Measurements from ENCODE around the gene VAV3.

Gene VAV3

DNA sequence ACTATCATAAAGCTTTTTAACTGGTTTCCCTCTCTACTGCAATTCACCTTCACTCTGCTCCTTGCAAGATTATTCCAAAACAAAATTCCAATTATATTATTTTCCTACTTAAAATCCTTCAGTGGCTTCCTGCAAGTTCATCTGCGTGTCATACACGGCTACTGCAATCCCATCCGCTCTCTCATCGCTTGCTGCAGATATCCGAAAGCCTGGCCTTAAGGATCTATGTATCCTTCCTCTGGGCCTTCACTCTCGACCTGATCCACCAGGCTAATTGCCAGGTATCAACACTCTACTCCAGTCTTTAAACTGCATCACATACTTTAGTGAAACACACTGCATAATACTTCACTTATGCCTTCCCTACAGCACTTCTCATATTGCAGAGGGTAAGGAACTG lies 44.0 kb downstream of the VAV3 start:
- ChIA-PET CTCF (interaction anchor here (0.9 to 1.2 kb wide), 3 partner anchors 13 to 138 kb away, joined by 3 to 5 read pairs (median 3); no protein-coding TSS in a partner anchor), POLR2A (no interaction called here)
- TF ChIP-seq, protein P1, sequence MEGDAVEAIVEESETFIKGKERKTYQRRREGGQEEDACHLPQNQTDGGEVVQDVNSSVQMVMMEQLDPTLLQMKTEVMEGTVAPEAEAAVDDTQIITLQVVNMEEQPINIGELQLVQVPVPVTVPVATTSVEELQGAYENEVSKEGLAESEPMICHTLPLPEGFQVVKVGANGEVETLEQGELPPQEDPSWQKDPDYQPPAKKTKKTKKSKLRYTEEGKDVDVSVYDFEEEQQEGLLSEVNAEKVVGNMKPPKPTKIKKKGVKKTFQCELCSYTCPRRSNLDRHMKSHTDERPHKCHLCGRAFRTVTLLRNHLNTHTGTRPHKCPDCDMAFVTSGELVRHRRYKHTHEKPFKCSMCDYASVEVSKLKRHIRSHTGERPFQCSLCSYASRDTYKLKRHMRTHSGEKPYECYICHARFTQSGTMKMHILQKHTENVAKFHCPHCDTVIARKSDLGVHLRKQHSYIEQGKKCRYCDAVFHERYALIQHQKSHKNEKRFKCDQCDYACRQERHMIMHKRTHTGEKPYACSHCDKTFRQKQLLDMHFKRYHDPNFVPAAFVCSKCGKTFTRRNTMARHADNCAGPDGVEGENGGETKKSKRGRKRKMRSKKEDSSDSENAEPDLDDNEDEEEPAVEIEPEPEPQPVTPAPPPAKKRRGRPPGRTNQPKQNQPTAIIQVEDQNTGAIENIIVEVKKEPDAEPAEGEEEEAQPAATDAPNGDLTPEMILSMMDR (IDR thresholded peaks at IDR 0.05; ENCODE audit: control extremely low read depth, extremely low read depth, low read depth, missing control alignments): no peak
- no peak for DNase-seq (ENCODE audit: extremely low spot score)

DNA sequence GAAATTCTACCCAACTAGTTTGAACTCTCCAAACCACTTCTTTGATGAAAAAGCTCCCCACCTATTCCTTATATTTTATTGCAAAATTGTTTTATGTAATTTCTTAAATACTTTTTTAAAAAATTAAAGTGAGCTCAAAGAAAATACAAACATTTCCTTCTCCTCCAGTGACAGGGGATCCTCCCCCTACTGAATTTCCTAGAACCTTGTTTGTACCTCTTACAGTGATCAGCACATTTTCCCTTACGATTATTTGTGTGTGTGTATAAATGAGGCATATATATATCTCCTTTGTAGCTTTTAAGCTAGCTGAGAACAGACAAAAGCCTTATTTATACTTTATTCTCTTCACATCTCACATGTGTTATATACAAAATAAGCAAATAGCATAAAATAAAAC lies 44.4 kb downstream of the VAV3 start:
- DNase-seq (ENCODE audit: extremely low spot score): no peak
- CTCF ChIA-PET: interaction anchor here (0.9 to 1.2 kb wide), 3 partner anchors 14 to 138 kb away, joined by 3 to 5 read pairs (median 3); no protein-coding TSS in a partner anchor
- POLR2A ChIA-PET: no interaction called here
- TF ChIP-seq, protein P1 (IDR thresholded peaks at IDR 0.05; ENCODE audit: control extremely low read depth, extremely low read depth, low read depth, missing control alignments): no peak

DNA sequence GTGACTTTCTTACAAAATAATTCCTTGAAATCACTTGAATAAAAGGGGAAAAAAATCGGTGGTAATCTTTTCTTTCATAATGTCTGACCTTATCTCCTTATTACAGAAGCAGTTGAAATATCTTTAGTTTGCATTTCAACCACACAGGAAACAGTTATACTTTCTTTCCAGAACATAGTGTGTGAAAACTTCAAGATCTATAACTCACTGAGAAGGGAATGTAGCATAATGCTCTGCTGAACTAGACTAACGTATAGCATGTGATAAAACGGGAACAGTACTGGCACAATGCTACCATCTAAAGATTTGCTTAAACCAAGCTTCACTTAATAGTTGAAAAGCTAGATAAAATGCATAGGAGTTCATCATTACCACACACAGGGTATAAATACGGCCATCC lies 45.0 kb downstream of the VAV3 start:
- no peak for DNase-seq (ENCODE audit: extremely low spot score)

DNA sequence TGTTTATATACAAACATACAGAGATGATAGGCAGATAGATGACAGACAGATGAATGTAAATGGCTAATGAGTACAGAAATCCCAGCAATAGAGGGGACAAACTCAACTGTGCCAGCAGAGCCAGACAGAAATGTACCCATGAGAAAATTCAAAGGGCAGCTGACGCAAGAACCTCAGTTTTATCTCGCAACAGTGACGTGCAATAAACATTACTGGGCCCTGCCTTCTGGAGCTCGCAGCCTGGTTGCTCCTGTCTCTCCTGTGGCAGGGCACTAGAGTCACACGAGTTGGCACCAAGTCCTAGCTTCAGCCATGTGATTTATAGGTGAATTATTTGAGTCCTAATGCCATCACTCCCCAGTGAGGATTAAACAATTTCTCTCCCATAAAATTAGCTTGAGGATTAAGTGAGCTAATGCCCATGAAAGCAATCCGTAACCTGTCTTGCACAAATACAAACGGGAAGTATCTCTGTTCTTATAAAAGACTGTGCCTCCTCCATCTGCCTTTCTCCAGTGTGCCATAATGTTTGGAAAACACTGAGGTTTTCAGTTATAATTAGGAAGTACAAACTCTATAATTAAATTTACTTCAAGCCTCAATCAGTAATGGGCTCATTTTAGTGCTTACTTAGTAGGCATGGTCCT lies 50.7 kb downstream of the VAV3 start:
- ChIA-PET POLR2A (no interaction called here), CTCF (no interaction called here)
- DNase-seq (ENCODE audit: extremely low spot score): no peak

More for the DNA sequence above, 45.0 kb downstream of the VAV3 start:
- POLR2A ChIA-PET: no interaction called here
- TF ChIP-seq, protein P1 (IDR thresholded peaks at IDR 0.05; ENCODE audit: control extremely low read depth, extremely low read depth, low read depth, missing control alignments): no peak
- CTCF ChIA-PET: interaction anchor here (0.9 to 1.2 kb wide), 2 partner anchors 14 to 25 kb away, joined by 3 to 5 read pairs; no protein-coding TSS in a partner anchor

DNA sequence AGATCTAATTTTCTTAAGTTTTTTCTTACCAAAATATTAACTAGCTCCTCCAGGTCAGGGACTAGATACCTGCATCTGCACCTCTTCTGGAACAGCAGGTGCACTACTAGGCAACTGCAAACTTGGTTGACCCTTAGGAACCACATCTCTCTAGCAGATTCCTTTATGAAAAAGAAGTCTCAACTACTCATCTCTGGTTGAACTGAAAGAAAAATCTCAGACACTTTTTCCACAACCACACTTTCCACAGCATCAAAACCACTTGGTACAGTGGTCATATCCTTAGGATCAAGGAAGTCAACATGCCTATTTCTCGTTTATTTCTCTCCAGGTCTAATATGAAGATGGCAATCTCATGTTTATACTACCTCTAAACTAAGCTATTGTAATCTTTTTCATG lies 52.3 kb downstream of the VAV3 start:
- DNase-seq (ENCODE audit: extremely low spot score): no peak
- ChIA-PET POLR2A (no interaction called here), CTCF (no interaction called here)

More for the DNA sequence above, 50.7 kb downstream of the VAV3 start:
- TF ChIP-seq, protein P1 (IDR thresholded peaks at IDR 0.05; ENCODE audit: control extremely low read depth, extremely low read depth, low read depth, missing control alignments): no peak

DNA sequence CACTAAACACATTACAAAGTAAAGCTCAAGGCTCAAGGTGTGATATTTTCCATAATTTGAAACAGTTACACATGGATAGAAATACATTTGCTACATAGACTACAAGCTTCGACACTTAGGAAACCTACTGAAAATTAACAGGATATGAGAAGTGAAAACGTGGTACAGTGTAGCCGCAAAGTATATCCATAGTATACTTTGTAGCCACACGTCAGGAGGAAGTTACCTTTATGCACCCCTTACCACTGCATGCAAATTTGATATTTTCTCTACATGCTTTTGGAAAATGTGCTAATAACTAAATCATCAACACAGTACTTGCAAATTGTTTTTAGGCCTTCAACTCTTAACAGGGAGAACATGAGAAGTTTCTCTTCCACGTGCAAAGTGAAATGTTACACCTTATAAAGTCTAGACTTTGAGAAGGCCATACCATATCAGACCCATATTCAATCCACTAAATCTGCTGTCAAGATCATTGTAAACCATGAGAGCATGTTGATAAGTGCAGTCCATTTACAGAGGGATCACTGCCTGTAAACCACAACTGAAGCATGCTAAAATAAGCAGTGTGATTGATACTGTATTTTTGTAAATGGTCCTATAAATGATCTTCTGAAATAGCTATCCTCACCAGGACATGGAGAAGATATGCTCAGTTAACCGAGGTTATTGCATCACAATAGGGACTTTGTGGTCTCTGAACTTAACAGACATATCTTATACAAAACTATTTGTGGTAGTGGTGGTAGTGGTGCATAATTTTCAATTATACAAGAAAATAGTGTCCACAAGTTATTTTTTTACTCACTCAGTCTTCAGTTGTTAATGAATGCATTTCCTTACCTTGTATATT lies 64.7 kb downstream of the VAV3 start:
- TF ChIP-seq, protein P1 (IDR thresholded peaks at IDR 0.05; ENCODE audit: control extremely low read depth, extremely low read depth, low read depth, missing control alignments): no peak
- ChIA-PET POLR2A (interaction anchor here (0.5 kb wide), 1 partner anchor 8 kb away, joined by 3 read pairs; no protein-coding TSS in a partner anchor), CTCF (interaction anchor here (0.8 to 1.5 kb wide), 3 partner anchors 9 to 11 kb away, joined by 3 to 6 read pairs (median 3); no protein-coding TSS in a partner anchor)
- no peak for DNase-seq (ENCODE audit: extremely low spot score)

More for the DNA sequence above, 52.3 kb downstream of the VAV3 start:
- TF ChIP-seq, protein P1 (IDR thresholded peaks at IDR 0.05; ENCODE audit: control extremely low read depth, extremely low read depth, low read depth, missing control alignments): no peak

Measured in GM10248 (cell line).